Keratinocyte (primary cell): ENCODE results near the gene SMARCA1. TPM values are rescaled to one million over a fixed set of nuclear protein-coding genes. Genes with fewer than 3 reads are reported as not detected.

Source experiments
- DNase-seq: peaks from one replicate; pipeline ENCODE4 v3.0.0-alpha.2; 2011; ENCODE audit warnings: low read depth, missing footprints, low spot score
- FAIRE-seq: peaks from 2 replicates; lab custom pipeline; 2011; peaks lifted over from hg19 to GRCh38; lab: Jason Lieb, UNC
- H2AFZ ChIP-seq: 2 replicates; pipeline ENCODE4 v1.6.0; 2012; ENCODE audit warnings: low read length, control low read depth, inconsistent platforms; ENCODE audit not compliant: control insufficient read depth
- H3K27ac ChIP-seq: 2 replicates; pipeline ENCODE4 v1.5.1; 2011; ENCODE audit warnings: low read length; ENCODE audit not compliant: control insufficient read depth, insufficient read depth
- H3K27me3 ChIP-seq: 3 replicates; pipeline ENCODE4 v1.6.0; 2011; ENCODE audit warnings: low read length; ENCODE audit not compliant: control insufficient read depth, insufficient read depth; ENCODE audit errors: extremely low read depth
- H3K36me3 ChIP-seq, 2 experiments: 2 replicates in 1 of 2; 3 replicates in 1 of 2; pipeline ENCODE4 v1.5.1; 2011; ENCODE audit warnings: low read length in 2 of 2, mild to moderate bottlenecking in 1 of 2; ENCODE audit not compliant: control insufficient read depth in 2 of 2, insufficient read depth in 2 of 2; ENCODE audit errors: extremely low read depth in 1 of 2
- H3K4me1 ChIP-seq: 3 replicates; pipeline ENCODE4 v1.5.1; 2011; ENCODE audit warnings: low read length; ENCODE audit not compliant: control insufficient read depth, insufficient read depth; ENCODE audit errors: extremely low read depth
- H3K4me2 ChIP-seq: 3 replicates; pipeline ENCODE4 v1.6.0; 2011; ENCODE audit warnings: low read depth, low read length; ENCODE audit not compliant: control insufficient read depth, insufficient read depth; ENCODE audit errors: extremely low read depth
- H3K4me3 ChIP-seq, 3 experiments: fragments of 200-600 bp in 1 of 3; sonication (generic) in 1 of 3; 2 replicates in 2 of 3; 3 replicates in 1 of 3; pipeline ENCODE4 v1.5.1; 2011 to 2016; ENCODE audit warnings: low read length in 3 of 3, mild to moderate bottlenecking in 3 of 3, control low read depth in 2 of 3, inconsistent platforms in 1 of 3, low read depth in 1 of 3, mixed read lengths in 1 of 3, mixed run types in 1 of 3, moderate library complexity in 1 of 3; ENCODE audit not compliant: control insufficient read depth in 2 of 3, insufficient read depth in 2 of 3; ENCODE audit errors: extremely low read depth in 1 of 3
- H3K79me2 ChIP-seq: 2 replicates; pipeline ENCODE4 v1.6.0; 2012; ENCODE audit warnings: low read length; ENCODE audit not compliant: control insufficient read depth, insufficient read depth
- H3K9ac ChIP-seq: 3 replicates; pipeline ENCODE4 v1.6.0; 2011; ENCODE audit warnings: low read length; ENCODE audit not compliant: control insufficient read depth, insufficient read depth; ENCODE audit errors: extremely low read depth
- H3K9me1 ChIP-seq: 3 replicates; pipeline ENCODE4 v1.6.0; 2011; ENCODE audit warnings: low read length; ENCODE audit not compliant: control insufficient read depth, insufficient read depth; ENCODE audit errors: extremely low read depth
- H3K9me3 ChIP-seq: 2 replicates; pipeline ENCODE4 v1.5.1; 2012; ENCODE audit warnings: low read depth, low read length; ENCODE audit not compliant: control insufficient read depth
- H4K20me1 ChIP-seq: 3 replicates; pipeline ENCODE4 v1.6.0; 2011; ENCODE audit warnings: low read length; ENCODE audit not compliant: control insufficient read depth, insufficient read depth; ENCODE audit errors: extremely low read depth
- CTCF ChIP-seq, 3 experiments: IDR thresholded peaks in 1 of 3; conservative IDR thresholded peaks in 1 of 3; optimal IDR thresholded peaks in 1 of 3; 2 replicates in 2 of 3; 3 replicates in 1 of 3; pipeline versions ENCODE3 to v1.5.1; 2011; ENCODE audit warnings: low read length in 3 of 3, mild to moderate bottlenecking in 3 of 3, moderate library complexity in 2 of 3, control low read depth in 1 of 3, inconsistent platforms in 1 of 3; ENCODE audit not compliant: insufficient read depth in 2 of 3; ENCODE audit errors: extremely low read depth in 1 of 3
- EZH2 ChIP-seq: IDR thresholded peaks from one replicate; pipeline ENCODE4 v1.6.1; 2012; ENCODE audit warnings: inconsistent platforms, mild to moderate bottlenecking, low read length, moderate library complexity
- dilution Hi-C: fragments of 300-500 bp; cut with MboI; formaldehyde crosslinking; loops from one replicate; pipeline ENCODE4 v1.7.0; 2020; ENCODE audit warnings: low sequenced_read_pairs; ENCODE audit not compliant: extremely low pct_ligation_motif_present
- polyA plus RNA-seq, 5 experiments: library from polyadenylated mRNA; depleted of rRNA in 3 of 5; stranded (reverse) in 3 of 5; stranded (forward) in 1 of 5; unstranded in 1 of 5; fragments of >200 nt; gene quantifications; 1 replicate in 1 of 5; 2 replicates in 3 of 5; 3 replicates in 1 of 5; pipeline versions ENCODE4 v1.2.1 to v1.2.3, GENCODE V29; 2011 to 2012; ENCODE audit warnings: missing spikeins in 2 of 5, low read depth in 1 of 5, low replicate concordance in 1 of 5

The SMARCA1 gene
- polyA plus RNA-seq, 1 donor (not counting 4 experiments of a cell fraction or from before 2014, with no cell fraction given) = 21.6 TPM

GRCh38 chrX:129493643-129494042 is 29.6 kb downstream of the SMARCA1 start:
- no peaks in the 10 kb centered on the region for H3K27me3 ChIP-seq
- H3K27ac ChIP-seq = no peak overlapping the region
- H3K79me2 ChIP-seq = no peaks in the 10 kb centered on the region
- H3K4me2 ChIP-seq = no peak overlapping the region
- H3K9ac ChIP-seq = no peak overlapping the region
- no peaks in the 10 kb centered on the region for H3K9me1 ChIP-seq
- no peaks in the 10 kb centered on the region for H3K4me1 ChIP-seq
- DNase-seq (no peak), FAIRE-seq (no peak)
- TF ChIP-seq EZH2 = no peak
- no peak for TF ChIP-seq CTCF (optimal IDR thresholded peaks at IDR 0.05 in 1 of 3, IDR thresholded peaks at IDR 0.05 in 1 of 3, conservative IDR thresholded peaks at IDR 0.05 in 1 of 3; ENCODE audit: extremely low read depth in 1 of 3, insufficient read depth in 2 of 3, low read length in 3 of 3)
- H2AFZ ChIP-seq = no peak overlapping the region
- H3K36me3 ChIP-seq = no peaks in the 10 kb centered on the region
- no peak overlapping the region for H3K4me3 ChIP-seq
- no peaks in the 10 kb centered on the region for H4K20me1 ChIP-seq
- no peaks in the 10 kb centered on the region for H3K9me3 ChIP-seq
- dilution Hi-C loops = no loop called here

- dilution Hi-C loops = no loop called here
- Histone ChIP-seq H3K27me3 (no peaks in the 10 kb centered on the region), H3K27ac (no peak overlapping the region), H4K20me1 (no peaks in the 10 kb centered on the region), H3K36me3 (peaks cover 0 to 2% of the 10 kb centered on the region in 2 experiments), H3K9ac (no peak overlapping the region), H3K9me1 (no peaks in the 10 kb centered on the region), H3K4me1 (no peaks in the 10 kb centered on the region), H3K79me2 (no peaks in the 10 kb centered on the region), H3K4me3 (no peak overlapping the region), H2AFZ (no peak overlapping the region), H3K4me2 (no peak overlapping the region), H3K9me3 (no peaks in the 10 kb centered on the region)
- no peak for DNase-seq
- TF ChIP-seq EZH2 (no peak), CTCF (optimal IDR thresholded peaks at IDR 0.05 in 1 of 3, IDR thresholded peaks at IDR 0.05 in 1 of 3, conservative IDR thresholded peaks at IDR 0.05 in 1 of 3; ENCODE audit: extremely low read depth in 1 of 3, insufficient read depth in 2 of 3, low read length in 3 of 3) (no peak)
- no peak for FAIRE-seq
These were observed 33.0 kb downstream of the SMARCA1 start for GRCh38 chrX:129490330-129490729.
